Kidney epithelial cell (primary cell): ENCODE measurements around the gene VMP1. TPM values are rescaled to one million over a fixed set of nuclear protein-coding genes. Genes with fewer than 3 reads are reported as not detected.

Source experiments
- DNase-seq: peaks from one replicate; pipeline ENCODE4 v3.0.0-alpha.2; 2010; ENCODE audit warnings: low read depth
- H3K27me3 ChIP-seq: 2 replicates; pipeline ENCODE4 v1.6.0; 2011; ENCODE audit warnings: low read length; ENCODE audit not compliant: control insufficient read depth, insufficient read depth
- H3K36me3 ChIP-seq: 2 replicates; pipeline ENCODE4 v1.5.1; 2011; ENCODE audit warnings: low read length; ENCODE audit not compliant: control insufficient read depth, insufficient read depth
- H3K4me3 ChIP-seq: 2 replicates; pipeline ENCODE4 v1.5.1; 2011; ENCODE audit warnings: low read depth, mild to moderate bottlenecking, control low read depth, low read length
- CTCF ChIP-seq: IDR thresholded peaks from 2 replicates; pipeline ENCODE4 v1.5.1; 2011; ENCODE audit warnings: mild to moderate bottlenecking, moderate library complexity, low read length, control low read depth, inconsistent platforms; ENCODE audit not compliant: insufficient read depth, poor library complexity, severe bottlenecking
- total RNA-seq: library from RNA; depleted of rRNA; stranded (reverse); fragments of >200 nt; gene quantifications from 2 replicates; pipeline ENCODE4 v1.2.3, GENCODE V29; 2015

VMP1 gene
- total RNA-seq, 1 donor from 2014 or later: 224 TPM

GRCh38 chr17:59712862-59713261 lies 5.4 kb downstream of the VMP1 start:
- Histone ChIP-seq H3K36me3 (no peaks in the 10 kb centered on the region), H3K27me3 (no peaks in the 10 kb centered on the region), H3K4me3 (no peak overlapping the region)
- no peak for DNase-seq
- TF ChIP-seq CTCF: no peak

GRCh38 chr17:59714255-59714654 lies 6.8 kb downstream of the VMP1 start:
- no peak for DNase-seq
- TF ChIP-seq CTCF: no peak
- H3K36me3 ChIP-seq: no peaks in the 10 kb centered on the region
- no peaks in the 10 kb centered on the region for H3K27me3 ChIP-seq
- no peak overlapping the region for H3K4me3 ChIP-seq

- TF ChIP-seq CTCF: no peak
- Histone ChIP-seq H3K36me3 (no peaks in the 10 kb centered on the region), H3K27me3 (no peaks in the 10 kb centered on the region), H3K4me3 (no peak overlapping the region)
- DNase-seq: no peak
Observed at GRCh38 chr17:59716427-59716826, 9.0 kb downstream of the VMP1 start.

- Histone ChIP-seq H3K4me3 (no peak overlapping the region), H3K27me3 (no peaks in the 10 kb centered on the region), H3K36me3 (no peaks in the 10 kb centered on the region)
- no peak for DNase-seq
- no peak for TF ChIP-seq CTCF
Observed at GRCh38 chr17:59719526-59719925, 12.1 kb downstream of the VMP1 start.

GRCh38 chr17:59722623-59723022 lies 15.2 kb downstream of the VMP1 start:
- Histone ChIP-seq H3K27me3 (no peaks in the 10 kb centered on the region), H3K36me3 (no peaks in the 10 kb centered on the region), H3K4me3 (no peak overlapping the region)
- no peak for TF ChIP-seq CTCF
- DNase-seq: no peak

- Histone ChIP-seq H3K36me3 (no peaks in the 10 kb centered on the region), H3K27me3 (no peaks in the 10 kb centered on the region), H3K4me3 (no peak overlapping the region)
- TF ChIP-seq CTCF: no peak
- no peak for DNase-seq
Observed at GRCh38 chr17:59723041-59723440, 15.6 kb downstream of the VMP1 start.
